Uterus (tissue), 4 donors: ENCODE data around the gene UTP25. TPM values are rescaled to one million over a fixed set of nuclear protein-coding genes. Genes with fewer than 3 reads are reported as not detected.
A peak's percentile ranks its signal among the peaks of the same experiment; 100 is the strongest.

Experiments used
- DNase-seq, 2 donors: peaks; one replicate each; pipeline ENCODE4 v3.0.0-alpha.2; 2019 to 2020
- H3K27ac ChIP-seq, 2 donors: fragments of 200-600 bp; sonication (generic); 1 replicate in 1 of 2; 2 replicates in 1 of 2; pipeline ENCODE4 v1.5.1; 2016 to 2018
- H3K27me3 ChIP-seq, 2 donors: fragments of 200-600 bp; sonication (generic); one replicate each; pipeline ENCODE4 v1.5.1; 2018 to 2019; ENCODE audit warnings: control low read depth in 1 of 2
- H3K36me3 ChIP-seq, 2 donors: fragments of 200-600 bp; sonication (generic); one replicate each; pipeline ENCODE4 v1.5.1; 2019; ENCODE audit warnings: control low read depth in 1 of 2
- H3K4me1 ChIP-seq, 2 donors: fragments of 200-600 bp; sonication (generic); one replicate each; pipeline ENCODE4 v1.5.1; 2018 to 2019; ENCODE audit warnings: control low read depth in 1 of 2
- H3K4me3 ChIP-seq, 2 donors: fragments of 200-600 bp; sonication (generic); 1 replicate in 1 of 2; 2 replicates in 1 of 2; pipeline ENCODE4 v1.5.1; 2018 to 2019; ENCODE audit warnings: mild to moderate bottlenecking in 1 of 2
- H3K9me3 ChIP-seq, 2 donors: fragments of 200-600 bp; sonication (generic); one replicate each; pipeline ENCODE4 v1.5.1; 2019; ENCODE audit warnings: control low read depth in 1 of 2
- CTCF ChIP-seq, 4 experiments: fragments of 200-600 bp in 2 of 4; fragments of 450-650 bp in 2 of 4; sonication (generic) in 2 of 4; IDR thresholded peaks; one replicate each; pipeline ENCODE4 v1.5.1; 2016 to 2019; ENCODE audit warnings: antibody characterized with exemption in 4 of 4, mild to moderate bottlenecking in 2 of 4, moderate library complexity in 1 of 4
- POLR2A ChIP-seq, 2 donors: fragments of 450-650 bp; IDR thresholded peaks; one replicate each; pipeline ENCODE4 v1.6.1; 2016; ENCODE audit warnings: antibody characterized with exemption in 2 of 2, mild to moderate bottlenecking in 1 of 2, moderate library complexity in 1 of 2
- intact Hi-C: fragments of 100-400 bp; cut with DNase I; formaldehyde crosslinking; loops from one replicate; pipeline ENCODE4 v1.15.1; 2023; ENCODE audit warnings: low total_unique reads
- total RNA-seq, 4 donors: library from RNA; depleted of rRNA in 3 of 4; stranded (reverse); fragments of >200 nt in 3 of 4; gene quantifications; one replicate each; pipeline versions ENCODE4 v1.1.0 to v1.2.4, GENCODE V29; 2014 to 2023
- donor health status: DM: yes; HTN: yes; CAD: no.

The UTP25 gene
- total RNA-seq, 4 donors from 2014 or later: 6.8 to 12.4 (median 8.8) TPM

GRCh38 chr1:209882286-209882685, 54.5 kb downstream of the UTP25 start:
- Histone ChIP-seq H3K27ac (no peak overlapping the region), H3K9me3 (no peaks in the 10 kb centered on the region), H3K36me3 (no peaks in the 10 kb centered on the region), H3K27me3 (no peaks in the 10 kb centered on the region), H3K4me1 (no peaks in the 10 kb centered on the region), H3K4me3 (no peak overlapping the region)
- intact Hi-C loops: no loop called here
- DNase-seq: no peak
- TF ChIP-seq POLR2A (IDR thresholded peaks at IDR 0.05) (no peak), CTCF (IDR thresholded peaks at IDR 0.05) (no peak)

GRCh38 chr1:209882942-209883340, 55.2 kb downstream of the UTP25 start:
- Histone ChIP-seq H3K27me3 (no peaks in the 10 kb centered on the region), H3K4me1 (no peaks in the 10 kb centered on the region), H3K9me3 (no peaks in the 10 kb centered on the region), H3K36me3 (no peaks in the 10 kb centered on the region), H3K27ac (peak overlapping the region in 1 of 2 donors; percentile 16), H3K4me3 (no peak overlapping the region)
- intact Hi-C loops: no loop called here
- no peak for TF ChIP-seq CTCF (IDR thresholded peaks at IDR 0.05)
- TF ChIP-seq POLR2A (IDR thresholded peaks at IDR 0.05): no peak
- DNase-seq: no peak

DNA sequence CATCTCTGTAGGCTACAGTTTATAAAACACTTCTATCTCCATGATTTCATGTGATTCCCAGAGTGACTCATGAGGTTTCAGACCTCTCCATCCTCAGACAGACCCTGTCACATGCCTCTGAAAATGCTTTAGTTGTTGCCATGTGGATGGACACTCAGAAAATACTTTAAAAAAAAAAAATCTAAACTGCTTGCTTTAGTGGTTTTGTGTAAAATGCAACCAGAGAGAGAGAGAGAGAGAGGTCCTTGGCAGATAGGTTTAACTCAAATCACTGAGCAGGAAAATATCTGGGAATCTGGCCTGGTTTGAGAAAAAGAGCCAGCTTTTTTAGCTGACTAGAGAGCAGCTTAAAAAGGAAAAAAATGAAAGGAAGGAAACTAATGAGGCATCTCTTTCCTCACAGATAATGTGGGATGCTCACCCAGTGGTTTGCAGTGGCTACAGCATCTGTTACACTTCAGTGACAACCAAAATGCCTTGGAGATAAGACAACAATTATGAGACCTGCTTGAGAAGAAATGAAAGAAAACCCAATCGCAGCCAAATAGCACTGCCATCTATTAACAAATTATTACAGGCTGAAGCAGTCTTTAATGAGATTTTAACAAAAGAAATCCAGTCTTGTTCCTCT, 55.7 kb downstream of the UTP25 start:
- peak overlapping the region in 1 of 2 donors; percentile 59 for H3K27ac ChIP-seq
- H3K27me3 ChIP-seq: no peaks in the 10 kb centered on the region
- no peaks in the 10 kb centered on the region for H3K36me3 ChIP-seq
- H3K4me3 ChIP-seq: no peak overlapping the region
- no peaks in the 10 kb centered on the region for H3K4me1 ChIP-seq
- no peaks in the 10 kb centered on the region for H3K9me3 ChIP-seq
- intact Hi-C loops: no loop called here
- no peak for DNase-seq
- TF ChIP-seq CTCF (IDR thresholded peaks at IDR 0.05) (no peak), POLR2A (IDR thresholded peaks at IDR 0.05) (no peak)

DNA sequence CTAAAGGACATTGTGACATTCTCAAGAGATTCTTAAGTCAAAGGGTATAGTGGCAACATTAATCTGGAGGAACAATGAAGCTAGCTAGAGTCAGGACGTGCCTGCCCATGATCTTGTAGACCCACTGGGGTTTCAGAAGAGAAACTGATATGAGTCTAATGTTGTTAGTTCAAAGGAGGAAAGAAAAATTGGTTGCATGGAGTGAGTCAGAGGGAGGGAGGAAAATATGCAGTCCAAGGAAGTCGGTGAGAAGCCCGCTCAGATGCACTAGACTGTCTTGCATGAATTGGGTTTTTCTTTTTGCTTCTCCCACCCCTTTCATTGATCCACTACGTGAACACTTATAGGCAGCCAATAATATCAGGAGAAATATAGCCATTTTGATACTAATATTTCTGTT, 56.5 kb downstream of the UTP25 start:
- Histone ChIP-seq H3K27me3 (no peaks in the 10 kb centered on the region), H3K4me1 (no peaks in the 10 kb centered on the region), H3K36me3 (no peaks in the 10 kb centered on the region), H3K9me3 (no peaks in the 10 kb centered on the region), H3K4me3 (no peak overlapping the region), H3K27ac (peak overlapping the region in 1 of 2 donors; percentile 59)
- DNase-seq: no peak
- TF ChIP-seq POLR2A (IDR thresholded peaks at IDR 0.05) (no peak), CTCF (IDR thresholded peaks at IDR 0.05) (no peak)
- intact Hi-C loops: no loop called here

- Histone ChIP-seq H3K4me3 (no peak overlapping the region), H3K27ac (peak overlapping the region in 1 of 2 donors; percentile 59), H3K27me3 (no peaks in the 10 kb centered on the region), H3K4me1 (no peaks in the 10 kb centered on the region), H3K9me3 (no peaks in the 10 kb centered on the region), H3K36me3 (no peaks in the 10 kb centered on the region)
- TF ChIP-seq POLR2A (IDR thresholded peaks at IDR 0.05) (no peak), CTCF (IDR thresholded peaks at IDR 0.05) (no peak)
- intact Hi-C loops: no loop called here
- peak; percentile 59 to 64 for DNase-seq
Measured at GRCh38 chr1:209884665-209885117, 56.9 kb downstream of the UTP25 start.
